ENCODE measurements around the gene MRPL9. TPM values are rescaled to one million over a fixed set of nuclear protein-coding genes. Genes with fewer than 3 reads are reported as not detected.

The MRPL9 gene
- polyA plus RNA-seq, 3 donors, result 108 to 131 (median 114) TPM

Other genes starting within 250 kb of the MRPL9 start
- 10 to 100 TPM in 2 of 3 donors, 1 to 10 TPM in 1; 9.0 to 15.3 (median 11.4) TPM for gene TUFT1, start 223.2 kb downstream of the MRPL9 start, polyA plus RNA-seq (ENCODE audit: insufficient read length in 3 of 3)
- 10 to 100 TPM; 21.5 to 24.7 (median 23.4) TPM for gene SNX27, start 151.4 kb downstream of the MRPL9 start, polyA plus RNA-seq (ENCODE audit: insufficient read length in 3 of 3)
- gene CELF3, start 46.7 kb downstream of the MRPL9 start, polyA plus RNA-seq (ENCODE audit: insufficient read length in 3 of 3), result under 1 TPM; 0.26 to 0.46 (median 0.32) TPM
- gene RIIAD1, start 42.0 kb downstream of the MRPL9 start, polyA plus RNA-seq (ENCODE audit: insufficient read length in 3 of 3), result under 1 TPM in 1 of 3 donors, not detected in 2; 0.55 TPM
- 1 to 10 TPM; 8.3 to 9.8 (median 9.0) TPM for gene TDRKH, start 27.0 kb upstream of the MRPL9 start, polyA plus RNA-seq (ENCODE audit: insufficient read length in 3 of 3)
- under 1 TPM in 1 of 3 donors, not detected in 2; 0.03 TPM for gene LINGO4, start 41.9 kb upstream of the MRPL9 start, polyA plus RNA-seq (ENCODE audit: insufficient read length in 3 of 3)
- 1 to 10 TPM in 1 of 3 donors, under 1 TPM in 2; 0.52 to 2.1 (median 0.75) TPM for gene RORC, start 68.3 kb upstream of the MRPL9 start, polyA plus RNA-seq (ENCODE audit: insufficient read length in 3 of 3)
- gene C2CD4D, start 76.3 kb upstream of the MRPL9 start, polyA plus RNA-seq (ENCODE audit: insufficient read length in 3 of 3), result under 1 TPM in 2 of 3 donors, not detected in 1; 0.19 to 0.36 TPM
- gene THEM5, start 90.2 kb upstream of the MRPL9 start, polyA plus RNA-seq (ENCODE audit: insufficient read length in 3 of 3), result 1 to 10 TPM in 1 of 3 donors, under 1 TPM in 2; 0.37 to 1.5 (median 0.84) TPM
- 10 to 100 TPM; 22.5 to 47.0 (median 28.7) TPM for gene THEM4, start 146.0 kb upstream of the MRPL9 start, polyA plus RNA-seq (ENCODE audit: insufficient read length in 3 of 3)
- gene S100A10, start 230.4 kb upstream of the MRPL9 start, polyA plus RNA-seq (ENCODE audit: insufficient read length in 3 of 3), result 100 to 1,000 TPM; 211 to 270 (median 220) TPM